Uterus (tissue), 2 donors: Measurements from ENCODE around the gene PDE6B.

Experiments used
- CTCF ChIP-seq, 4 experiments: fragments of 200-600 bp in 2 of 4; fragments of 450-650 bp in 2 of 4; sonication (generic) in 2 of 4; IDR thresholded peaks; one replicate each; pipeline ENCODE4 v1.5.1; 2016 to 2019; ENCODE audit warnings: antibody characterized with exemption in 4 of 4, mild to moderate bottlenecking in 2 of 4, moderate library complexity in 1 of 4
- POLR2A ChIP-seq, 2 donors: fragments of 450-650 bp; IDR thresholded peaks; one replicate each; pipeline ENCODE4 v1.6.1; 2016; ENCODE audit warnings: antibody characterized with exemption in 2 of 2, mild to moderate bottlenecking in 1 of 2, moderate library complexity in 1 of 2

- TF ChIP-seq CTCF (IDR thresholded peaks at IDR 0.05), result no peak
- TF ChIP-seq POLR2A (IDR thresholded peaks at IDR 0.05), result no peak
Observed at GRCh38 chr4:709348-709747, 84.0 kb downstream of the PDE6B start.
